ENCODE measurements around the gene FMN1.

DNA sequence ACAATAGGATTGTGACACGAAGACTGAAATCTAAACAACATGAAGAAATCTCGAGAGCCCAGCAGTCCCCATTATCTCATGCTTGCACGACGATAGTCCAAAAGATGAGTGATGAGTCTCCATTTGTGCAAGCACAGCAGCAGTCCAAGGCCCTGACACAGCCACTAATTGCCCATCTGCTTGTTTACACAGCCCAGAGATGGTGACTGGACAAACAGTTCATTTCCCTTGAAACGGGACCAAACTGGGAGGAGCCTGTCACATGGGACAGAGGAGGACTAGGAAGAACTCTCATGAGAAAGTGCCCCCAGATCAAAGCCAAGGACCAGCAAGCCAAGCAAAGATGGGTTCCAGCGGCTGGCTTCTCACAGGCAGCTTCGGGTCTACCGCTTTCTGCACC, 355.7 kb downstream of the FMN1 start:
- TF ChIP-seq, protein P1, sequence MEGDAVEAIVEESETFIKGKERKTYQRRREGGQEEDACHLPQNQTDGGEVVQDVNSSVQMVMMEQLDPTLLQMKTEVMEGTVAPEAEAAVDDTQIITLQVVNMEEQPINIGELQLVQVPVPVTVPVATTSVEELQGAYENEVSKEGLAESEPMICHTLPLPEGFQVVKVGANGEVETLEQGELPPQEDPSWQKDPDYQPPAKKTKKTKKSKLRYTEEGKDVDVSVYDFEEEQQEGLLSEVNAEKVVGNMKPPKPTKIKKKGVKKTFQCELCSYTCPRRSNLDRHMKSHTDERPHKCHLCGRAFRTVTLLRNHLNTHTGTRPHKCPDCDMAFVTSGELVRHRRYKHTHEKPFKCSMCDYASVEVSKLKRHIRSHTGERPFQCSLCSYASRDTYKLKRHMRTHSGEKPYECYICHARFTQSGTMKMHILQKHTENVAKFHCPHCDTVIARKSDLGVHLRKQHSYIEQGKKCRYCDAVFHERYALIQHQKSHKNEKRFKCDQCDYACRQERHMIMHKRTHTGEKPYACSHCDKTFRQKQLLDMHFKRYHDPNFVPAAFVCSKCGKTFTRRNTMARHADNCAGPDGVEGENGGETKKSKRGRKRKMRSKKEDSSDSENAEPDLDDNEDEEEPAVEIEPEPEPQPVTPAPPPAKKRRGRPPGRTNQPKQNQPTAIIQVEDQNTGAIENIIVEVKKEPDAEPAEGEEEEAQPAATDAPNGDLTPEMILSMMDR (IDR thresholded peaks at IDR 0.05 in 8 of 11, conservative IDR thresholded peaks at IDR 0.05 in 3 of 11): no peak
- no peak for TF ChIP-seq POLR2A (IDR thresholded peaks at IDR 0.05)
